ENCODE measurements around the gene OR2T3.
"Not testable (repeated sequence)": the region's sequence is repeated elsewhere in the genome, so short reads cannot be mapped to it uniquely, and the experiment has no call there.

OR2T3 gene

GRCh38 chr1:248473051-248473450 lies at the start of gene OR2T3:
Gene OR2T3, plus strand, starts transcription at chr1:248473351. Its CDS starts 0 bp downstream, at chr1:248473351.
- DNase-seq (ENCODE audit: low spot score); FAIRE-seq: not testable (repeated sequence)

- not testable (repeated sequence) for FAIRE-seq; DNase-seq (ENCODE audit: low spot score)
Measured at GRCh38 chr1:248427526-248428191, 45.5 kb upstream of the OR2T3 start.

DNA sequence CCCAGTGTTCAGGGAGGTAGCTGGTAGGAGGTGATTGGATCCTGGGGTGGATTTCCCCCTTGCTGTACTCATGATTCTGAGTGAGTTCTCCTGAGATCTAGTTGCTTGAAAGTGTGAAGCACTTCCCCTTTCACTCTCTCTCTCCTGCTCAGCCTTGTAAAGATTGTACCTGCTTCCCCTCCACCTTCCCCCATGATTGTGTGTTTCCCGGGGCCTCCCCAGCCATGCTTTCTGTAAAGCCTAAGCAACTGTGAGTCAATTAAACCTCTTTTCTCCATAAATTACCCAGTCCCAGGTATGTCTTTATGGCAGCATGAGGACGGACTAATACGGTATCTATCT lies 45.0 kb upstream of the OR2T3 start:
- not testable (repeated sequence) for DNase-seq (ENCODE audit: low spot score); FAIRE-seq

- not testable (repeated sequence) for FAIRE-seq
Measured at GRCh38 chr1:248431683-248432082, 41.5 kb upstream of the OR2T3 start.

GRCh38 chr1:248432201-248432600 lies 41.0 kb upstream of the OR2T3 start:
- not testable (repeated sequence) for DNase-seq (ENCODE audit: low spot score); FAIRE-seq

More at GRCh38 chr1:248431683-248432082, 41.5 kb upstream of the OR2T3 start:
- DNase-seq (ENCODE audit: low spot score) = not testable (repeated sequence)

GRCh38 chr1:248433811-248434415 lies 39.2 kb upstream of the OR2T3 start:
- not testable (repeated sequence) for FAIRE-seq; DNase-seq (ENCODE audit: low spot score)

- FAIRE-seq; DNase-seq (ENCODE audit: low spot score): not testable (repeated sequence)
Measured at GRCh38 chr1:248434913-248435312, 38.2 kb upstream of the OR2T3 start.

DNA sequence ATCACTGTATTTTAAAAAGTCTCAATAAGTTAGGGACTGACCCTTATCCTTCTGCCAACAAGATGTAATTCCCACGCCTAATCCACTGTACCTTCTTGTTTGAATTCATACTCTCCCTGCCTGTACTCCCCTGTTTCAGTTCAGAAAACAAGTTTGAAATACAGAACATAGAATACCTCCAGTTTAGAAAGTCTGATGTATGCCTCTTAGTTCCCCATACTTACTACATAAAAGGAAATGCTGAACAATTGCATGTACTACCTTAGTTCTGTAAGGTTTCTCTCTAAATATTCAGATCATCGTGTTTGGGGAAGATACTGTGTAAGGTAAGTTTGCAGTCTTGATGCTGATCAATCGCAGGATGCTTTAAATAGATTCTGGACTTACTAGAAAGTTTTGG lies 36.8 kb upstream of the OR2T3 start:
- not testable (repeated sequence) for DNase-seq (ENCODE audit: low spot score); FAIRE-seq

- DNase-seq (ENCODE audit: low spot score); FAIRE-seq: not testable (repeated sequence)
Measured at GRCh38 chr1:248438668-248439067, 34.5 kb upstream of the OR2T3 start.

- FAIRE-seq; DNase-seq (ENCODE audit: low spot score): not testable (repeated sequence)
Measured at GRCh38 chr1:248439283-248439682, 33.9 kb upstream of the OR2T3 start.

- FAIRE-seq; DNase-seq (ENCODE audit: low spot score): not testable (repeated sequence)
Measured at GRCh38 chr1:248442500-248443277, 30.5 kb upstream of the OR2T3 start.

DNA sequence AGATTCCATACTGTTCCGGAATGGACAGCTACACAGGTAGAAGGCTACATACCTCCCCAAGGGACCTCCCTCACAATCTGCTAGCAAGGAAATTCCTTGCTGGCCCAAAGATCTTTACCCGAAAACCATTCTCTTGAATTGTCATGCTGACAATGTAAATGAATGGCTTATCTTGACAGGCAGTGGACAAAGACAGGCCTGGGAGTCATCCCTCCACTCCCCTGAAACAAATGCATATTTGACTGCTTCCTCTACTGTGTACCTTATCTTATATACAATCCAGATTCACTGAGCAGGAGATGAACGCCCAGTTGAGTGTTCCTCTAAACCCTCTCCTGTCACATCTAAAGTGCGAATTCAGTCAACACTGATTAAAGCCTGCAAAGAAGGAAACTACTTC lies 28.5 kb upstream of the OR2T3 start:
- not testable (repeated sequence) for DNase-seq (ENCODE audit: low spot score); FAIRE-seq

- not testable (repeated sequence) for DNase-seq (ENCODE audit: low spot score); FAIRE-seq
Measured at GRCh38 chr1:248445399-248445798, 27.8 kb upstream of the OR2T3 start, which contains the start of gene OR2T2. Gene OR2T2, plus strand, starts transcription at chr1:248445637. Its CDS starts 7,161 bp downstream, at chr1:248452798.

GRCh38 chr1:248448409-248449074 lies 24.6 kb upstream of the OR2T3 start:
- not testable (repeated sequence) for FAIRE-seq; DNase-seq (ENCODE audit: low spot score)

DNA sequence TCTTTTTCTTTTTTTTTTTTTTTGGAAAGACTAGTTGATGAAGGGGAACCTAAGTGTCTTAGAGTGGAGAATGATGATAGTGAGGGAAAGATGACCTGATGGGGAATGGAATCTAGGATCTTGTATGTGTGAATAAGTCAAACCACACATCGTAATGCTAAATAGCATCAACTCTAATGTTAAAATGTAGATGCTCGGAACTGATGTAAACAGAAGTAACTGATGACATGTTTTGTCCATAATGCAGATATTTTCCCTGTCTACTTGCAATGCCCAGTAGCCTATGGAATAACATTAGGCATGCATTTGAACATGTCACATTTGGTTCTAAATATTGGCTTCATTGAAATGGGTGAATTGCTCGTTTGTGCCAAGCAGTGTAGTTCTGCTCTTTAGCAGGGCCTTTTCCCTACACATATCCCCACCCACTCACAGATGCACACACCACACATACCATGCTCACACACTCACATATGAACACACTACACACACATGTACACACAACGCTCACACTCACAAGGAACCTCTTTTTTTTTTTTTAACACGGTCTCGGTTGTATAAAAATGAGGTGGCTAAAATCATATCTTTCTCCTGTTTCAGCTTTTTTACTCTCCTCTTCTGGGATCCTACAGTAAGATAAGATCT lies 23.2 kb upstream of the OR2T3 start:
- DNase-seq (ENCODE audit: low spot score); FAIRE-seq: not testable (repeated sequence)

GRCh38 chr1:248450466-248451145 lies 22.5 kb upstream of the OR2T3 start:
- not testable (repeated sequence) for DNase-seq (ENCODE audit: low spot score); FAIRE-seq

DNA sequence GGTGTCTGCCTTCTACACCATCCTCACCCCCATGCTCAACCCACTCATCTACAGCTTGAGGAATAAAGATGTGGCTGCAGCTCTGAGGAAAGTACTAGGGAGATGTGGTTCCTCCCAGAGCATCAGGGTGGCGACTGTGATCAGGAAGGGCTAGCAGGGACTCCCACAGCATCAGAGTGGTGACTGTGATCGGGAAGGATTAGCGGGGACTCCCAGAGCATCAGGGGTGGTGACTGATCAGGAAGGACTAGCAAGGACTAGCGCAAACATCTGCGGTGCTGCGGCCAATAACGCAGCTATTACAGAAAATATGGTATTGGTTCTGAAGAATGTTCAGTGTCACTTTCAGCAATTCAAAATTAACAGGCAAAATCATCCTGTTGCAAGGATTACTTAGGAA lies 19.5 kb upstream of the OR2T3 start:
- FAIRE-seq; DNase-seq (ENCODE audit: low spot score): not testable (repeated sequence)

GRCh38 chr1:248455045-248455444 lies 18.1 kb upstream of the OR2T3 start:
- not testable (repeated sequence) for DNase-seq (ENCODE audit: low spot score); FAIRE-seq

DNA sequence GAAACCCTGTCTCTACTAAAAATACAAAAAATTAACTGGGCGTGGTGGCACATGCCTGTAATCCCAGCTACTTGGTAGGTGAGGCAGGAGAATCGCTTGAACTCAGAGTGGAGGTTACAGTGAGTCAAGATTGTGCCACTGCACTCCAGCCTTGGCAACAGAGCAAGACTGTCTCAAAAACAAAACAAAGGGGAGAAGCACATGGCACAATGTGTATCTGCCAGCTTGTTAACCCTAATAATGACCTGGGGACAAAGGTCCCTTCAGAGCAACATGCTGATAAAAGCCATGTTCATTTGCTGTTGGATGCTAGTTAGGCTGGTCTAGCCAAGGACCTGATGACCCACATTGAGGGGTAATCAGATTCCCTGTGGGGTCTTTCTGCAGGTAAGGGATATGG lies 16.5 kb upstream of the OR2T3 start:
- not testable (repeated sequence) for FAIRE-seq; DNase-seq (ENCODE audit: low spot score)

DNA sequence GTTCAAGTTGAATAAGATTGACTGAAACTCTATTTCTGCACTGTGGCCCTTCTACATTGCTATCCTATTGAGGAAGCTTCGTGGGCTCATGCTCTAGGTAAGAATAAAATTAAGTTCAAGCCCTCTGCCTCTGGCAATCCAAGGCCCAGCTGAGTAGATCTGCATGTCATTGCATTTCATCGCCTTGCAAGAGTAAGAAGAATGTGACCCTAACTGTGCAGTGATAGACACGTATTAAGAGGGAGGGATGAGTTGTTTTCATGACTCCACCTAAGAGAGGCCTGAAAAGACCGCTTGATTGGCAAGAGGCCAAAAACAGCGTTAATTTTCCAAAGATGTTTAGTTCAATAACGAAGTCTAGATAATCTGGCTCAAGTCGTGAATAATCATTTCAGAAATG lies 14.0 kb upstream of the OR2T3 start:
- FAIRE-seq; DNase-seq (ENCODE audit: low spot score): not testable (repeated sequence)
